SK-N-SH treated with all-trans-retinoic acid at 6 μM for 48 hours (cell line): ENCODE results near the gene SCGB1C1.

Experiments
- ATAC-seq: fragments of 200-7000 bp; cut with Tn5 transposase; 3 replicates; pipeline ENCODE4 v1.9.1; 2020; ENCODE audit warnings: mild to moderate bottlenecking, moderate library complexity
- ARNTL ChIP-seq: fragments of 450-650 bp; formaldehyde crosslinking; IDR thresholded peaks from 2 replicates; pipeline ENCODE4 v1.5.0; 2020; ENCODE audit warnings: low read depth, mild to moderate bottlenecking, moderate library complexity, borderline replicate concordance
- BACH2 ChIP-seq: fragments of 250-450 bp; sonication (Bioruptor Pico); IDR thresholded peaks from 2 replicates; pipeline ENCODE4 v1.9.0; 2021; ENCODE audit warnings: mild to moderate bottlenecking, borderline replicate concordance
- CREB5 ChIP-seq: fragments of 250-450 bp; sonication (Bioruptor Pico); IDR thresholded peaks from 2 replicates; pipeline ENCODE4 v1.5.1; 2020; ENCODE audit warnings: low read depth, mild to moderate bottlenecking, moderate library complexity
- ESRRG ChIP-seq: fragments of 250-450 bp; sonication (Bioruptor Pico); IDR thresholded peaks from 2 replicates; pipeline ENCODE4 v1.6.1; 2021; ENCODE audit warnings: mild to moderate bottlenecking
- GLIS3 ChIP-seq: fragments of 250-450 bp; sonication (Bioruptor Pico); IDR thresholded peaks from 2 replicates; pipeline ENCODE4 v1.5.0; 2020; ENCODE audit warnings: mild to moderate bottlenecking, moderate library complexity
- POU6F1 ChIP-seq: fragments of 250-450 bp; sonication (Bioruptor Pico); IDR thresholded peaks from 2 replicates; pipeline ENCODE4 v1.8.0; 2021; ENCODE audit warnings: low read depth, mild to moderate bottlenecking, moderate library complexity, borderline replicate concordance
- RARB ChIP-seq: fragments of 250-450 bp; sonication (Bioruptor Pico); IDR thresholded peaks from 2 replicates; pipeline ENCODE4 v1.8.0; 2021; ENCODE audit warnings: mild to moderate bottlenecking, moderate library complexity
- SNAI2 ChIP-seq: fragments of 250-450 bp; sonication (Bioruptor Pico); IDR thresholded peaks from 2 replicates; pipeline ENCODE4 v1.5.0; 2020; ENCODE audit warnings: mild to moderate bottlenecking, moderate library complexity
- TCF4 ChIP-seq: fragments of 250-450 bp; sonication (Bioruptor Pico); IDR thresholded peaks from 2 replicates; pipeline ENCODE4 v1.8.0; 2021; ENCODE audit warnings: mild to moderate bottlenecking, moderate library complexity, borderline replicate concordance
- ZC3H10 ChIP-seq: fragments of 250-450 bp; sonication (Bioruptor Pico); IDR thresholded peaks from 2 replicates; pipeline ENCODE4 v1.5.1; 2021; ENCODE audit warnings: mild to moderate bottlenecking, moderate library complexity
- ZFP30 ChIP-seq: fragments of 450-650 bp; formaldehyde crosslinking; IDR thresholded peaks from 2 replicates; pipeline ENCODE4 v1.5.0; 2022; ENCODE audit warnings: mild to moderate bottlenecking, moderate library complexity
- ZNF565 ChIP-seq: fragments of 450-650 bp; formaldehyde crosslinking; conservative IDR thresholded peaks from 2 replicates; pipeline ENCODE4 v1.5.0; 2020; ENCODE audit warnings: low read depth, mild to moderate bottlenecking, moderate library complexity
- ZNF70 ChIP-seq: fragments of 450-650 bp; formaldehyde crosslinking; IDR thresholded peaks from 2 replicates; pipeline ENCODE4 v1.5.0; 2020; ENCODE audit warnings: mild to moderate bottlenecking, moderate library complexity
- ZNF8 ChIP-seq: fragments of 450-650 bp; formaldehyde crosslinking; IDR thresholded peaks from 2 replicates; pipeline ENCODE4 v1.5.0; 2020; ENCODE audit warnings: mild to moderate bottlenecking, moderate library complexity
- TF ChIP-seq, protein P1 (sequence below): fragments of 250-450 bp; sonication (Bioruptor Pico); IDR thresholded peaks from 2 replicates; pipeline ENCODE4 v1.5.0; 2020; ENCODE audit warnings: mild to moderate bottlenecking, moderate library complexity
- TF ChIP-seq, protein P2 (sequence below): fragments of 250-450 bp; sonication (Bioruptor Pico); IDR thresholded peaks from 2 replicates; pipeline ENCODE4 v1.5.1; 2021; ENCODE audit warnings: mild to moderate bottlenecking, moderate library complexity
- TF ChIP-seq, protein P3 (sequence below): fragments of 250-450 bp; sonication (Bioruptor Pico); IDR thresholded peaks from 2 replicates; pipeline ENCODE4 v1.8.0; 2020; ENCODE audit warnings: mild to moderate bottlenecking, moderate library complexity, borderline replicate concordance

The SCGB1C1 gene

GRCh38 chr11:207863-208180 is 14.9 kb downstream of the SCGB1C1 start:
- TF ChIP-seq ESRRG (CRISPR knock-in tag) (no peak), ZFP30 (CRISPR knock-in tag) (no peak), ARNTL (CRISPR knock-in tag) (no peak), BACH2 (CRISPR knock-in tag) (no peak), ZNF8 (no peak)
- TF ChIP-seq, protein P1, sequence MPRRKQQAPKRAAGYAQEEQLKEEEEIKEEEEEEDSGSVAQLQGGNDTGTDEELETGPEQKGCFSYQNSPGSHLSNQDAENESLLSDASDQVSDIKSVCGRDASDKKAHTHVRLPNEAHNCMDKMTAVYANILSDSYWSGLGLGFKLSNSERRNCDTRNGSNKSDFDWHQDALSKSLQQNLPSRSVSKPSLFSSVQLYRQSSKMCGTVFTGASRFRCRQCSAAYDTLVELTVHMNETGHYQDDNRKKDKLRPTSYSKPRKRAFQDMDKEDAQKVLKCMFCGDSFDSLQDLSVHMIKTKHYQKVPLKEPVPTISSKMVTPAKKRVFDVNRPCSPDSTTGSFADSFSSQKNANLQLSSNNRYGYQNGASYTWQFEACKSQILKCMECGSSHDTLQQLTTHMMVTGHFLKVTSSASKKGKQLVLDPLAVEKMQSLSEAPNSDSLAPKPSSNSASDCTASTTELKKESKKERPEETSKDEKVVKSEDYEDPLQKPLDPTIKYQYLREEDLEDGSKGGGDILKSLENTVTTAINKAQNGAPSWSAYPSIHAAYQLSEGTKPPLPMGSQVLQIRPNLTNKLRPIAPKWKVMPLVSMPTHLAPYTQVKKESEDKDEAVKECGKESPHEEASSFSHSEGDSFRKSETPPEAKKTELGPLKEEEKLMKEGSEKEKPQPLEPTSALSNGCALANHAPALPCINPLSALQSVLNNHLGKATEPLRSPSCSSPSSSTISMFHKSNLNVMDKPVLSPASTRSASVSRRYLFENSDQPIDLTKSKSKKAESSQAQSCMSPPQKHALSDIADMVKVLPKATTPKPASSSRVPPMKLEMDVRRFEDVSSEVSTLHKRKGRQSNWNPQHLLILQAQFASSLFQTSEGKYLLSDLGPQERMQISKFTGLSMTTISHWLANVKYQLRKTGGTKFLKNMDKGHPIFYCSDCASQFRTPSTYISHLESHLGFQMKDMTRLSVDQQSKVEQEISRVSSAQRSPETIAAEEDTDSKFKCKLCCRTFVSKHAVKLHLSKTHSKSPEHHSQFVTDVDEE (CRISPR knock-in tag), result no peak
- peak; percentile 24 for ATAC-seq

GRCh38 chr11:208181-208916 is 15.5 kb downstream of the SCGB1C1 start:
- no peak for TF ChIP-seq GLIS3
- 0 out of 2 replicates have a peak, but pooled peaks have one; percentile 18 for TF ChIP-seq ZC3H10 (CRISPR knock-in tag)
- ATAC-seq, result peak; percentile 83

DNA sequence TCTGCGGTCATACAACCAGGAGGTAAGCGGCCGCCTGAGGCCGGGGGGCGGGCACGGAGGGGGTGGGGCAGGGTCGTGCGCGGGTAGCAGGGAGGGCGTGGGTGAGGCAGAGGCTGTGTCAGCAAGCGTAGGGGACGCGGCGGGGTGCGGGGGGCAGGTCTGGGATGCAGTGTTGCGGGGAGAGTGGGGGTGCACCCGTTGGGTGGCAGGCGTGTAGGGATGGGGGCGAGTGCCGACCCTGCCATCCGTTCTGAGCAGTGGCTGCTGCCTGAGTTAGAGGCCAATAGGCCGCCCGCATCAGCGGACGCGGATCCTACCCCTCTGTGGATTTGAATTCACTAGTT is 16.0 kb downstream of the SCGB1C1 start:
- TF ChIP-seq, protein P2, sequence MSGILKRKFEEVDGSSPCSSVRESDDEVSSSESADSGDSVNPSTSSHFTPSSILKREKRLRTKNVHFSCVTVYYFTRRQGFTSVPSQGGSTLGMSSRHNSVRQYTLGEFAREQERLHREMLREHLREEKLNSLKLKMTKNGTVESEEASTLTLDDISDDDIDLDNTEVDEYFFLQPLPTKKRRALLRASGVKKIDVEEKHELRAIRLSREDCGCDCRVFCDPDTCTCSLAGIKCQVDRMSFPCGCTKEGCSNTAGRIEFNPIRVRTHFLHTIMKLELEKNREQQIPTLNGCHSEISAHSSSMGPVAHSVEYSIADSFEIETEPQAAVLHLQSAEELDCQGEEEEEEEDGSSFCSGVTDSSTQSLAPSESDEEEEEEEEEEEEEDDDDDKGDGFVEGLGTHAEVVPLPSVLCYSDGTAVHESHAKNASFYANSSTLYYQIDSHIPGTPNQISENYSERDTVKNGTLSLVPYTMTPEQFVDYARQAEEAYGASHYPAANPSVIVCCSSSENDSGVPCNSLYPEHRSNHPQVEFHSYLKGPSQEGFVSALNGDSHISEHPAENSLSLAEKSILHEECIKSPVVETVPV (CRISPR knock-in tag), result no peak
- TF ChIP-seq ZC3H10 (CRISPR knock-in tag), result no peak
- TF ChIP-seq BACH2 (CRISPR knock-in tag), result no peak
- TF ChIP-seq, protein P3, sequence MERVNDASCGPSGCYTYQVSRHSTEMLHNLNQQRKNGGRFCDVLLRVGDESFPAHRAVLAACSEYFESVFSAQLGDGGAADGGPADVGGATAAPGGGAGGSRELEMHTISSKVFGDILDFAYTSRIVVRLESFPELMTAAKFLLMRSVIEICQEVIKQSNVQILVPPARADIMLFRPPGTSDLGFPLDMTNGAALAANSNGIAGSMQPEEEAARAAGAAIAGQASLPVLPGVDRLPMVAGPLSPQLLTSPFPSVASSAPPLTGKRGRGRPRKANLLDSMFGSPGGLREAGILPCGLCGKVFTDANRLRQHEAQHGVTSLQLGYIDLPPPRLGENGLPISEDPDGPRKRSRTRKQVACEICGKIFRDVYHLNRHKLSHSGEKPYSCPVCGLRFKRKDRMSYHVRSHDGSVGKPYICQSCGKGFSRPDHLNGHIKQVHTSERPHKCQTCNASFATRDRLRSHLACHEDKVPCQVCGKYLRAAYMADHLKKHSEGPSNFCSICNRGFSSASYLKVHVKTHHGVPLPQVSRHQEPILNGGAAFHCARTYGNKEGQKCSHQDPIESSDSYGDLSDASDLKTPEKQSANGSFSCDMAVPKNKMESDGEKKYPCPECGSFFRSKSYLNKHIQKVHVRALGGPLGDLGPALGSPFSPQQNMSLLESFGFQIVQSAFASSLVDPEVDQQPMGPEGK (CRISPR knock-in tag), result no peak
- ATAC-seq, result peak; percentile 1

DNA sequence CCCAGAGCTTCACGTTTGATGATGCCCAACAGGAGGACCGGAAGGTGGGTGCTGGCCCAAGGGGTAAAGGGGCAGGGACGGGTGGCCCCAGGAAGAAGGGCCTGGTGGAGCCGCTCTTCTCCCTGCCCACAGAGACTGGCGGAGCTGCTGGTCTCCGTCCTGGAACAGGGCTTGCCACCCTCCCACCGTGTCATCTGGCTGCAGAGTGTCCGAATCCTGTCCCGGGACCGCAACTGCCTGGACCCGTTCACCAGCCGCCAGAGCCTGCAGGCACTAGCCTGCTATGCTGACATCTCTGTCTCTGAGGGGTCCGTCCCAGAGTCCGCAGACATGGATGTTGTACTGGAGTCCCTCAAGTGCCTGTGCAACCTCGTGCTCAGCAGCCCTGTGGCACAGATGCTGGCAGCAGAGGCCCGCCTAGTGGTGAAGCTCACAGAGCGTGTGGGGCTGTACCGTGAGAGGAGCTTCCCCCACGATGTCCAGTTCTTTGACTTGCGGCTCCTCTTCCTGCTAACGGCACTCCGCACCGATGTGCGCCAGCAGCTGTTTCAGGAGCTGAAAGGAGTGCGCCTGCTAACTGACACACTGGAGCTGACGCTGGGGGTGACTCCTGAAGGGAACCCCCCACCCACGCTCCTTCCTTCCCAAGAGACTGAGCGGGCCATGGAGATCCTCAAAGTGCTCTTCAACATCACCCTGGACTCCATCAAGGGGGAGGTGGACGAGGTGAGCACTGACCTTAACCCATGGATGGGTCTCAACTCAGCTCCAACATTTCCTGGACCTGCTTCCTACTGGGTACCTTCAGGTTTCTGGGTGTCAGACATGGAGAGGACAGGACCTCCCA is 16.6 kb downstream of the SCGB1C1 start:
- ATAC-seq, result no peak
- TF ChIP-seq ZNF70 (CRISPR knock-in tag) (no peak), TCF4 (CRISPR knock-in tag) (no peak), CREB5 (CRISPR knock-in tag) (no peak), POU6F1 (CRISPR knock-in tag) (no peak), ZNF565 (CRISPR knock-in tag) (no peak), ESRRG (CRISPR knock-in tag) (no peak), SNAI2 (CRISPR knock-in tag) (no peak), RARB (no peak)
- TF ChIP-seq, protein P2 (CRISPR knock-in tag), result no peak
- TF ChIP-seq, protein P1 (CRISPR knock-in tag), result no peak
